HepG2 (cell line): ENCODE data around the gene LRP10. TPM values are rescaled to one million over a fixed set of nuclear protein-coding genes. Genes with fewer than 3 reads are reported as not detected.

Experiments
- ATAC-seq: fragments of 200-7000 bp; cut with Tn5 transposase; 3 replicates; pipeline ENCODE4 v1.9.1; 2020; ENCODE audit warnings: mild to moderate bottlenecking, moderate library complexity
- BruUV-seq: library from RNA; stranded (reverse); fragments of 400-500 nt; replicated peaks from 2 replicates; lab custom pipeline; 2021; lab: Mats Ljungman, UMichigan
- CTCF ChIA-PET: fragments of 300-600 bp; formaldehyde crosslinking; extraction: SDS; loops from one replicate; lab custom pipeline; 2021; ENCODE audit warnings: low total read pairs, inconsistent platforms, low intra/inter-chr PET ratio; lab: Yijun Ruan, JAX
- POLR2A ChIA-PET: fragments of 350-600 bp; sonication (Branson Sonifier 250); formaldehyde crosslinking; loops from one replicate; lab custom pipeline; 2020; ENCODE audit warnings: antibody characterized with exemption, inconsistent platforms; lab: Yijun Ruan, JAX
- DNase-seq: peaks from one replicate; pipeline ENCODE4 v3.0.0-alpha.2; 2015; ENCODE audit warnings: low spot score
- FAIRE-seq: peaks from 3 replicates; lab custom pipeline; 2011; peaks lifted over from hg19 to GRCh38; lab: Jason Lieb, UNC
- H2AFZ ChIP-seq: one replicate; pipeline ENCODE4 v1.6.1; 2011; ENCODE audit warnings: low read length, inconsistent platforms
- H3K27ac ChIP-seq: fragments of 300-600 bp; 3 replicates; pipeline ENCODE4 v1.8.0; 2011; ENCODE audit warnings: mixed run types, mild to moderate bottlenecking, mixed read lengths, low read length, inconsistent platforms; ENCODE audit not compliant: insufficient read depth; ENCODE audit errors: extremely low read length
- H3K27me3 ChIP-seq, 2 experiments: fragments of 200-600 bp in 1 of 2; 2 replicates in 1 of 2; 3 replicates in 1 of 2; pipeline versions ENCODE4 v1.6.0 to v1.8.0; 2011; ENCODE audit warnings: low read length in 2 of 2, mild to moderate bottlenecking in 2 of 2, moderate library complexity in 2 of 2, inconsistent platforms in 1 of 2; ENCODE audit not compliant: insufficient read depth in 2 of 2, control insufficient read depth in 1 of 2
- H3K36me3 ChIP-seq, 2 experiments: fragments of 200-600 bp in 1 of 2; replicated peaks in 1 of 2; 2 replicates in 1 of 2; 3 replicates in 1 of 2; pipeline versions ENCODE4 v1.5.1 to v1.8.0; 2011; ENCODE audit warnings: low read length in 2 of 2, inconsistent platforms in 1 of 2; ENCODE audit not compliant: insufficient read depth in 2 of 2, control insufficient read depth in 1 of 2
- H3K4me1 ChIP-seq: 2 replicates; pipeline ENCODE4 v1.5.1; 2012; ENCODE audit warnings: low read length, inconsistent platforms; ENCODE audit not compliant: insufficient read depth
- H3K4me2 ChIP-seq: 2 replicates; pipeline ENCODE4 v1.6.0; 2011; ENCODE audit warnings: low read depth, low read length, inconsistent platforms
- H3K4me3 ChIP-seq, 3 experiments: fragments of 200-600 bp in 1 of 3; sonication (generic), shearing (Covaris generic) in 1 of 3; replicated peaks in 1 of 3; 2 replicates each; pipeline ENCODE4 v1.5.1; 2011 to 2016; ENCODE audit warnings: low read length in 3 of 3, inconsistent platforms in 2 of 3, low read depth in 2 of 3, mild to moderate bottlenecking in 2 of 3, control low read depth in 1 of 3, mixed read lengths in 1 of 3; ENCODE audit not compliant: insufficient read depth in 1 of 3
- H3K79me2 ChIP-seq: one replicate; pipeline ENCODE4 v1.6.1; 2011; ENCODE audit warnings: low read length, inconsistent platforms; ENCODE audit not compliant: insufficient read depth
- H3K9ac ChIP-seq: 2 replicates; pipeline ENCODE4 v1.6.0; 2011; ENCODE audit warnings: mild to moderate bottlenecking, low read depth, low read length, inconsistent platforms; ENCODE audit not compliant: insufficient read depth
- H3K9me3 ChIP-seq: 2 replicates; pipeline ENCODE4 v1.5.1; 2012; ENCODE audit warnings: mild to moderate bottlenecking, low read length
- H4K20me1 ChIP-seq: 2 replicates; pipeline ENCODE4 v1.6.0; 2011; ENCODE audit warnings: inconsistent platforms, mild to moderate bottlenecking, low read length, moderate library complexity; ENCODE audit not compliant: insufficient read depth
- FOSL2 ChIP-seq: sonication (generic); formaldehyde crosslinking; IDR thresholded peaks from 2 replicates; pipeline ENCODE4 v1.4.0; 2020; ENCODE audit warnings: missing genetic modification reagents
- JUN ChIP-seq: sonication (generic); formaldehyde crosslinking; IDR thresholded peaks from 2 replicates; pipeline ENCODE4 v1.4.0; 2020; ENCODE audit warnings: mild to moderate bottlenecking, missing genetic modification reagents
- MEF2D ChIP-seq: sonication (generic); formaldehyde crosslinking; IDR thresholded peaks from 2 replicates; pipeline ENCODE4 v1.5.1; 2020; ENCODE audit warnings: mild to moderate bottlenecking, missing genetic modification reagents
- NCOA5 ChIP-seq: sonication (generic); formaldehyde crosslinking; IDR thresholded peaks from 2 replicates; pipeline ENCODE4 v1.4.0; 2020; ENCODE audit warnings: missing genetic modification reagents
- PHF5A ChIP-seq: IDR thresholded peaks from one replicate; pipeline ENCODE4 v1.6.1; 2018; ENCODE audit warnings: low read depth, missing genetic modification reagents; ENCODE audit not compliant: unreplicated experiment
- REXO4 ChIP-seq: sonication (generic); formaldehyde crosslinking; IDR thresholded peaks from 2 replicates; pipeline ENCODE4 v1.8.0; 2022; ENCODE audit warnings: missing genetic modification reagents, mild to moderate bottlenecking, borderline replicate concordance
- SALL1 ChIP-seq: sonication (generic); formaldehyde crosslinking; IDR thresholded peaks from 2 replicates; pipeline ENCODE4 v1.8.0; 2022; ENCODE audit warnings: mild to moderate bottlenecking, missing genetic modification reagents
- SETDB1 ChIP-seq: sonication (generic); formaldehyde crosslinking; IDR thresholded peaks from 2 replicates; pipeline ENCODE4 v1.5.1; 2020; ENCODE audit warnings: missing genetic modification reagents, mild to moderate bottlenecking, borderline replicate concordance
- ZKSCAN1 ChIP-seq: fragments of 150-350 bp; IDR thresholded peaks from 2 replicates; pipeline ENCODE4 v1.6.1; 2014; ENCODE audit warnings: low read length
- ZNF124 ChIP-seq: sonication (generic); formaldehyde crosslinking; IDR thresholded peaks from 2 replicates; pipeline ENCODE4 v1.4.0; 2020; ENCODE audit warnings: missing genetic modification reagents
- ZNF225 ChIP-seq: sonication (generic); formaldehyde crosslinking; IDR thresholded peaks from 2 replicates; pipeline ENCODE4 v1.4.0; 2020; ENCODE audit warnings: mild to moderate bottlenecking, missing genetic modification reagents
- ZNF253 ChIP-seq: sonication (generic); formaldehyde crosslinking; IDR thresholded peaks from 2 replicates; pipeline ENCODE4 v1.8.0; 2022; ENCODE audit warnings: mild to moderate bottlenecking, missing genetic modification reagents, borderline replicate concordance
- ZNF30 ChIP-seq: sonication (generic); formaldehyde crosslinking; IDR thresholded peaks from 2 replicates; pipeline ENCODE4 v1.5.0; 2020; ENCODE audit warnings: mild to moderate bottlenecking, missing genetic modification reagents
- ZNF343 ChIP-seq: sonication (generic); formaldehyde crosslinking; IDR thresholded peaks from 2 replicates; pipeline ENCODE4 v1.4.0; 2020; ENCODE audit warnings: mild to moderate bottlenecking, missing genetic modification reagents
- ZNF446 ChIP-seq: sonication (generic); formaldehyde crosslinking; IDR thresholded peaks from 2 replicates; pipeline ENCODE4 v1.5.0; 2020; ENCODE audit warnings: mild to moderate bottlenecking, missing genetic modification reagents
- ZNF724P ChIP-seq: sonication (generic); formaldehyde crosslinking; IDR thresholded peaks from 2 replicates; pipeline ENCODE4 v1.8.0; 2022; ENCODE audit warnings: missing genetic modification reagents, borderline replicate concordance
- ZNF850 ChIP-seq: sonication (generic); formaldehyde crosslinking; conservative IDR thresholded peaks from 2 replicates; pipeline ENCODE4 v1.9.0; 2021; ENCODE audit warnings: mild to moderate bottlenecking, missing genetic modification reagents
- WGBS: methylation state at CpG from one replicate; pipeline ENCODE4 v1.1.6; 2017; ENCODE audit warnings: low lambda C conversion rate; 5-methylcytosine and 5-hydroxymethylcytosine counted together
- in situ Hi-C: cut with HindIII; loops from 2 replicates; pipeline ENCODE4 v1.10.0; 2017; ENCODE audit warnings: low pct_unique_long_range_greater_than_20kb; ENCODE audit not compliant: extremely low pct_ligation_motif_present
- intact Hi-C: fragments of 100-400 bp; cut with micrococcal nuclease; formaldehyde crosslinking; loops from one replicate; pipeline ENCODE4 v1.10.0; 2022; ENCODE audit not compliant: unreplicated experiment
- polyA plus RNA-seq, 8 experiments: library from polyadenylated mRNA; depleted of rRNA in 3 of 8; stranded (reverse) in 7 of 8; unstranded in 1 of 8; fragments of >200 nt; fragmentation: Illumina TruSeq in 4 of 8; extraction: Trizol in 4 of 8; gene quantifications; 2 replicates each; pipeline versions ENCODE4 v1.2.1 to v1.2.3, GENCODE V29; 2011 to 2016; ENCODE audit warnings: low read depth in 4 of 8, missing spikeins in 1 of 8, mixed read lengths in 1 of 8; ENCODE audit not compliant: insufficient read depth in 1 of 8
- total RNA-seq, 5 experiments: library from RNA; depleted of rRNA; stranded (reverse); fragments of >200 nt; fragmentation: Illumina TruSeq; extraction: Trizol; gene quantifications; 2 replicates each; pipeline ENCODE4 v1.2.3, GENCODE V29; 2016; ENCODE audit warnings: low read depth in 1 of 5
- TF ChIP-seq, protein P1 (sequence below): sonication (generic); formaldehyde crosslinking; IDR thresholded peaks from 2 replicates; pipeline ENCODE4 v1.4.0; 2020; ENCODE audit warnings: missing genetic modification reagents
- TF ChIP-seq, protein P2 (sequence below): sonication (generic); formaldehyde crosslinking; IDR thresholded peaks from 2 replicates; pipeline ENCODE4 v1.5.1; 2020; ENCODE audit warnings: mild to moderate bottlenecking, moderate library complexity, missing genetic modification reagents
- TF ChIP-seq, protein P3 (sequence below): sonication (generic); formaldehyde crosslinking; IDR thresholded peaks from 2 replicates; pipeline ENCODE4 v1.5.1; 2020; ENCODE audit warnings: missing genetic modification reagents, mild to moderate bottlenecking, borderline replicate concordance

The LRP10 gene
- total and polyA plus RNA-seq, 2 of the 13 experiments (the other 11 are each of a cell fraction or from before 2014, with no cell fraction given): 16.9 to 45.2 TPM

DNA sequence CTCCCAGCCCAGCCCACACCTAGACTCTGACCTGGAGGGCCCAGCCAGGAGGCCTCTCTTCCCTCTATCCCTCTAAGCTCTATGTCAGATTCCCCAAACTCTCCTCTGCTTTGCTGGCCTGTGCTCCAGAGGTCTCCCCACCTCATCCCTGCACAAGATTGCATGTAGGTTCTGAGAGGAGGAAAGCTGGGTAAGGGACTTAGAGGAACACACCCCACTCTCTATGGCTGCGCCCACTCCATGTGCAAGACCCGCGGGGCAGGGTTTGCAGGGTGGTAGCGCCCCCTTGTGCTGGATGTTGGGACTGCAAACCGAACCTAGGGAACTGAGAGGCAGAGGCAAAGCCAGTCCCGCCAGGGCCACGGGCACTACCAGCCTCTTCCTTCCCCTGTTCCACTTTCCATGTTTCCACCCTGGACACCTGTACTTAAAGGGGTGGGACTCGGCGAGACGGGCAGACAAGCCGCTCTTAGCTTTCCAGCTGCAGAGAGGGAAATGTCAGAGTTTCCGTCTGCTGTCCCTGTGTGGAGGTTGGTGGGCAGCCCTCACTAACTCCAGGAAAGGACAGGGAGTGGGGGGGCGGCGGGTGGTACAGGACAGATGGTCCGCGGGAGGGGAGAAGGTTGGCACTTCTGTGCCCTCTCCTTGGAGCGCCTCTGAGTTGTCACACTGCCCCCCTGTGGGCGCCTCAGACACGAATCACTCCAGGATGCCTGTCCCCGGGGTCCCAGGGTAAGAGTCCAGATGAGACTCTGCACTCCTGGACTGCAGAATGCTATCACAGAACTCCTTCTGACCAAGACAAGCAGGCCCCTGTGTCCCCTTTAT lies 18.4 kb upstream of the LRP10 start:
- Histone ChIP-seq H4K20me1 (no peaks in the 10 kb centered on the region), H3K27ac (no peak overlapping the region), H3K27me3 (peaks cover 7 to 30% of the 10 kb centered on the region in 2 experiments; a peak in 4 of 5 replicates), H3K4me1 (peaks cover 42% of the 10 kb centered on the region), H3K9ac (peak overlapping the region; percentile 59), H3K79me2 (no peaks in the 10 kb centered on the region), H3K4me3 (peak overlapping the region; percentile 43 to 80 (median 57)), H3K9me3 (no peaks in the 10 kb centered on the region), H3K36me3 (no peaks in the 10 kb centered on the region), H2AFZ (peak overlapping the region; percentile 69), H3K4me2 (peak overlapping the region; percentile 100)
- CTCF ChIA-PET: interaction anchor here (0.7 to 4.3 kb wide), 21 partner anchors 12 to 466 kb away, joined by 3 to 200 read pairs (median 8); partner anchors contain the start of genes LRP10, MMP14, MRPL52 and PRMT5
- FAIRE-seq (peak; percentile 77), ATAC-seq (peak; percentile 88), DNase-seq (peak; percentile 86)
- in situ Hi-C loops: loop anchor here (10.0 kb wide), 1 partner anchor 78 kb away; no protein-coding TSS in a partner anchor
- 2% methylated on average over 20 of the region's 20 CpGs for WGBS
- intact Hi-C loops: loop anchor here (1.0 to 5.0 kb wide), 11 partner anchors 16 to 466 kb away; partner anchors contain the start of genes LRP10 and MMP14
- no TSS peak for BruUV-seq
- POLR2A ChIA-PET: interaction anchor here (0.6 to 3.0 kb wide), 8 partner anchors 16 to 103 kb away, joined by 3 to 16 read pairs (median 8); partner anchors contain the start of genes LRP10, MMP14, MRPL52 and OXA1L
- TF ChIP-seq, protein P1, sequence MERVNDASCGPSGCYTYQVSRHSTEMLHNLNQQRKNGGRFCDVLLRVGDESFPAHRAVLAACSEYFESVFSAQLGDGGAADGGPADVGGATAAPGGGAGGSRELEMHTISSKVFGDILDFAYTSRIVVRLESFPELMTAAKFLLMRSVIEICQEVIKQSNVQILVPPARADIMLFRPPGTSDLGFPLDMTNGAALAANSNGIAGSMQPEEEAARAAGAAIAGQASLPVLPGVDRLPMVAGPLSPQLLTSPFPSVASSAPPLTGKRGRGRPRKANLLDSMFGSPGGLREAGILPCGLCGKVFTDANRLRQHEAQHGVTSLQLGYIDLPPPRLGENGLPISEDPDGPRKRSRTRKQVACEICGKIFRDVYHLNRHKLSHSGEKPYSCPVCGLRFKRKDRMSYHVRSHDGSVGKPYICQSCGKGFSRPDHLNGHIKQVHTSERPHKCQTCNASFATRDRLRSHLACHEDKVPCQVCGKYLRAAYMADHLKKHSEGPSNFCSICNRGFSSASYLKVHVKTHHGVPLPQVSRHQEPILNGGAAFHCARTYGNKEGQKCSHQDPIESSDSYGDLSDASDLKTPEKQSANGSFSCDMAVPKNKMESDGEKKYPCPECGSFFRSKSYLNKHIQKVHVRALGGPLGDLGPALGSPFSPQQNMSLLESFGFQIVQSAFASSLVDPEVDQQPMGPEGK: peak; percentile 72
- TF ChIP-seq ZNF724P (CRISPR knock-in tag): 0 out of 2 replicates have a peak, but pooled peaks have one; percentile 23
- peak; percentile 61 for TF ChIP-seq FOSL2 (CRISPR knock-in tag)
- peak; percentile 86 for TF ChIP-seq JUN
- peak; percentile 96 for TF ChIP-seq SALL1 (CRISPR knock-in tag)
- TF ChIP-seq ZNF124 (CRISPR knock-in tag): peak; percentile 84
- TF ChIP-seq, protein P2, sequence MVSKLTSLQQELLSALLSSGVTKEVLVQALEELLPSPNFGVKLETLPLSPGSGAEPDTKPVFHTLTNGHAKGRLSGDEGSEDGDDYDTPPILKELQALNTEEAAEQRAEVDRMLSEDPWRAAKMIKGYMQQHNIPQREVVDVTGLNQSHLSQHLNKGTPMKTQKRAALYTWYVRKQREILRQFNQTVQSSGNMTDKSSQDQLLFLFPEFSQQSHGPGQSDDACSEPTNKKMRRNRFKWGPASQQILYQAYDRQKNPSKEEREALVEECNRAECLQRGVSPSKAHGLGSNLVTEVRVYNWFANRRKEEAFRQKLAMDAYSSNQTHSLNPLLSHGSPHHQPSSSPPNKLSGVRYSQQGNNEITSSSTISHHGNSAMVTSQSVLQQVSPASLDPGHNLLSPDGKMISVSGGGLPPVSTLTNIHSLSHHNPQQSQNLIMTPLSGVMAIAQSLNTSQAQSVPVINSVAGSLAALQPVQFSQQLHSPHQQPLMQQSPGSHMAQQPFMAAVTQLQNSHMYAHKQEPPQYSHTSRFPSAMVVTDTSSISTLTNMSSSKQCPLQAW (CRISPR knock-in tag): peak; percentile 95
- peak; percentile 89 for TF ChIP-seq ZNF225
- TF ChIP-seq PHF5A (CRISPR knock-in tag): no peak
- no peak for TF ChIP-seq MEF2D
- TF ChIP-seq ZNF850 (CRISPR knock-in tag): 0 out of 2 replicates have a peak, but pooled peaks have one; percentile 31
- peak; percentile 88 for TF ChIP-seq ZNF343 (CRISPR knock-in tag)
- TF ChIP-seq SETDB1 (CRISPR knock-in tag): peak; percentile 82; the same call in 1 of the 2 replicates
- TF ChIP-seq ZNF446 (CRISPR knock-in tag): peak; percentile 27; the same call in 1 of the 2 replicates
- TF ChIP-seq, protein P3, sequence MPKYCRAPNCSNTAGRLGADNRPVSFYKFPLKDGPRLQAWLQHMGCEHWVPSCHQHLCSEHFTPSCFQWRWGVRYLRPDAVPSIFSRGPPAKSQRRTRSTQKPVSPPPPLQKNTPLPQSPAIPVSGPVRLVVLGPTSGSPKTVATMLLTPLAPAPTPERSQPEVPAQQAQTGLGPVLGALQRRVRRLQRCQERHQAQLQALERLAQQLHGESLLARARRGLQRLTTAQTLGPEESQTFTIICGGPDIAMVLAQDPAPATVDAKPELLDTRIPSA (CRISPR knock-in tag): no peak
- TF ChIP-seq NCOA5 (CRISPR knock-in tag): no peak
- no peak for TF ChIP-seq ZKSCAN1
- TF ChIP-seq ZNF30: peak; percentile 80; the same call in 1 of the 2 replicates
- TF ChIP-seq ZNF253 (CRISPR knock-in tag): peak; percentile 52; the same call in 1 of the 2 replicates
- TF ChIP-seq REXO4 (CRISPR knock-in tag): 0 out of 2 replicates have a peak, but pooled peaks have one; percentile 19
